HG03064 (cell line): ENCODE measurements around the gene BCAS1.
"Not testable (repeated sequence)": the region's sequence is repeated elsewhere in the genome, so short reads cannot be mapped to it uniquely, and the experiment has no call there.

Source experiments
- ATAC-seq: cut with Tn5 transposase; IDR thresholded peaks from one replicate; pipeline ENCODE4 v1.9.1; 2021; ENCODE audit warnings: low read depth; ENCODE audit not compliant: unreplicated experiment

BCAS1 gene

GRCh38 chr20:53994088-53994487 lies 76.3 kb downstream of the BCAS1 start:
- no peak for ATAC-seq

- no peak for ATAC-seq
Observed at GRCh38 chr20:53993310-53993709, 77.1 kb downstream of the BCAS1 start.

- no peak for ATAC-seq
Observed at GRCh38 chr20:53990768-53991450, 79.5 kb downstream of the BCAS1 start.

GRCh38 chr20:53990003-53990402 lies 80.4 kb downstream of the BCAS1 start:
- no peak for ATAC-seq

GRCh38 chr20:53989401-53989800 lies 81.0 kb downstream of the BCAS1 start:
- ATAC-seq: no peak

GRCh38 chr20:53986037-53986650 lies 84.2 kb downstream of the BCAS1 start:
- ATAC-seq: no peak

- ATAC-seq: no peak
Observed at GRCh38 chr20:53985150-53985518, 85.3 kb downstream of the BCAS1 start.

- no peak for ATAC-seq
Observed at GRCh38 chr20:53984356-53985149, 85.8 kb downstream of the BCAS1 start.

- no peak for ATAC-seq
Observed at GRCh38 chr20:53983401-53983800, 87.0 kb downstream of the BCAS1 start.

GRCh38 chr20:53982624-53983023 lies 87.8 kb downstream of the BCAS1 start:
- no peak for ATAC-seq

GRCh38 chr20:53981752-53982437 lies 88.5 kb downstream of the BCAS1 start:
- no peak for ATAC-seq

- no peak for ATAC-seq
Observed at GRCh38 chr20:53981130-53981529, 89.3 kb downstream of the BCAS1 start.

GRCh38 chr20:53980031-53980465 lies 90.3 kb downstream of the BCAS1 start:
- no peak for ATAC-seq

GRCh38 chr20:53978497-53978896 lies 91.9 kb downstream of the BCAS1 start:
- ATAC-seq: no peak

GRCh38 chr20:53977391-53977790 lies 93.0 kb downstream of the BCAS1 start:
- ATAC-seq: no peak

- ATAC-seq: no peak
Observed at GRCh38 chr20:53975761-53976160, 94.6 kb downstream of the BCAS1 start.

- ATAC-seq: no peak
Observed at GRCh38 chr20:53974785-53975555, 95.4 kb downstream of the BCAS1 start.

GRCh38 chr20:53973882-53974281 lies 96.5 kb downstream of the BCAS1 start:
- ATAC-seq: not testable (repeated sequence)

- ATAC-seq: no peak
Observed at GRCh38 chr20:53972179-53972578, 98.2 kb downstream of the BCAS1 start.

- no peak for ATAC-seq
Observed at GRCh38 chr20:53971096-53971683, 99.2 kb downstream of the BCAS1 start.
